ENCODE results near the gene CD68.

GRCh38 chr17:7575959-7576358, 3.5 kb upstream of the CD68 start:
- TF ChIP-seq POLR2A (IDR thresholded peaks at IDR 0.05) (no peak), CTCF (IDR thresholded peaks at IDR 0.05) (no peak)
